ENCODE results near the gene CAMKMT. TPM values are rescaled to one million over a fixed set of nuclear protein-coding genes. Genes with fewer than 3 reads are reported as not detected.

The CAMKMT gene
- total RNA-seq, 2 donors from 2014 or later = 12.0 to 12.6 TPM

GRCh38 chr2:44663471-44664073 lies 301.8 kb downstream of the CAMKMT start:
- intact Hi-C loops (cut with DNase I) = no loop called here

GRCh38 chr2:44668336-44668735 lies 306.6 kb downstream of the CAMKMT start:
- intact Hi-C loops (cut with DNase I) = no loop called here
- no peak for DNase-seq (ENCODE audit: low spot score)

More at GRCh38 chr2:44663471-44664073, 301.8 kb downstream of the CAMKMT start:
- DNase-seq (ENCODE audit: low spot score) = no peak

- intact Hi-C loops (cut with DNase I) = no loop called here
These were observed 309.5 kb downstream of the CAMKMT start for GRCh38 chr2:44671276-44671675.

DNA sequence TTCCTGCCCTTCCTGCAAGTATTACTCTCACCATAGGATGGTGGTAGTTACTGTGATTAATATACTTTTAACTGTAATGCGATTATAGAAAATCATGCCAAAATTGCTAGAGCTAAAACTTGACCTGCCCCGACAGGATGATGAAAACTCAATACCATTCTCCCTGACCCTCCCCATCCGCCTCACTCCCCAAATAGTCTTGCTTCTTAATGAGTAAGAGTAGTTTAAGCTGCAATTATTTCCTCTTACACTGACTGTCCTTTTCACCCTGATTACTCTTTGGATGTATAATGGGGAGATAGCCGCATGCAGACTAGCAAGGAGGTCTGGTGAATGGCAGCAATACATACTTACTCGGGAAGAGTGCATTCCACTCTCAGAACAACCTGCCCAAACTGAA lies 310.2 kb downstream of the CAMKMT start:
- no peak for DNase-seq (ENCODE audit: low spot score)
- intact Hi-C loops (cut with DNase I) = no loop called here

More at GRCh38 chr2:44671276-44671675, 309.5 kb downstream of the CAMKMT start:
- no peak for DNase-seq (ENCODE audit: low spot score)

DNA sequence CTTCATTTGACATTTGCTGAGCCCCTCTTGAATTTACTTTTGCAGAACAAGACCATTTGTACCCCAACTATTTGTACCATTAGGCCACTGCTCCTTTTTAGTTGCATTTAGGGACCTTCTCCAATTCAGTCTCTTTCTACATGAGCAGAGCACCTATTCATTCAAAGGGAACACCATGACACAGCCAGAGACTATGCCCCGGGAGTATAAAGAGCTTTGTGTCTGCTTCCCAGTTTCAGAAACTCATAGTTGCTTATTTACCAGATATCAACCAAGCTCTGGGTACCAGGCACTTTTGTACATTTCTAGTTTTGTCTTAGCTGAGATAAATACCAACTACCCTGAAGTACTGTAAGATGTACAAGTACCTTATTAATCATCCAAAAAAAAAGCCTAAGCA lies 310.7 kb downstream of the CAMKMT start:
- DNase-seq (ENCODE audit: low spot score) = no peak
- intact Hi-C loops (cut with DNase I) = no loop called here

DNA sequence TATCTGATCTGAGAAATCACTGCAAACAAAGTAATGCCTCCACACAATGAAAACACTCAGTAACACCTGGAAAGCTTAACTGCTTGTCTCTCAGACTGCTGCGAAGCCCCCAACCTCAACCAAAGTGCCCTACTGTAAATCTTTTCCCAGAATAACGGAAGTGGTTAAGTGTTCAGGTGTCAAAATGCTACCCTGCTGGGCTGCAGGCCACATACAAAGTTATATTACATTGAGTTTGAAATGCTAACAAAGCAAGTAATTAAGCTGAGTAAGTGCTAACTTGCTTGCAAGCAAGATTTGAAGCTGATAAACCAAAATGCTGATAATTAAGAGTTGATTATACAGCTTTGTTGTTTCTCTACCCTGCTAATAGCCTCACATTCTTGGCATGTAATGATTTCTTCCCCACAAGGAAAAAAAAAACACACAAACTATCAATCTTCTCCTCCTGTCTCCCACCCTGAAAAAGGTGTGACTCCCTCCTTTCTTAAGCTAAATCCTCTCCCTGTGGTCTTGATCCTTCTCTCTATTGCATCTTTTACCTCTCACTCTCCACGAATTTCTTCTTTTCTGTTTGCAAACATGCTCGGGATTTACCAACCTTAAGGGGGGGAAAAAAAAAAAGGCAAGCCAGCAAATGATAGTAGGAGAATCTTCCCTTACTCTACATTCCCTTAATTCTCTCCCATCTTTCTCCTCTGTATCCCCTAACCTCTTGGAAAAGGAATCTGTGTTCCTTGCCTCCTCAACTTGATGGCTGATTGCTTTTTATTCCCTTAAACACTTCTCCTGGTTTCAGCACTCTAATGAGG lies 312.9 kb downstream of the CAMKMT start:
- no peak for DNase-seq (ENCODE audit: low spot score)
- intact Hi-C loops (cut with DNase I) = no loop called here

DNA sequence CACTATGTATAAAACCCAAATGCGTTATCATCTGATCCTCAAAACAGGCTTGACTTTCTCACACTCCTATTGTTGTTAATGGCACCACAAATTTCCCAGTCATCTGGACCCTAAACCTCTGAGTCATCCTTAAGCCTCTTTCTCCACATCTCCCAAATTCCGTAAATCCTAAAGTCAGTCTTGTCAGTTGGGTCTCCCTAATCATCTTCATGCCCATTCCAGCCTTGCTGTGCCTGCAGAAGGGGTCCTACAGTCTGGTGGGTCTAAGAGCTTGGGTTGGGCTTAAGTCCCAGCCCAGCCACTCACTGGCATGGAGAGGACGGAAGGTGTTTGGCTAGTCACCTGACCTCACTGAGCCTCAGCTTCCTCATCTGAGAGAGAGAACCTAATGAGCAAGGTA lies 314.6 kb downstream of the CAMKMT start:
- intact Hi-C loops (cut with DNase I) = no loop called here
- no peak for DNase-seq (ENCODE audit: low spot score)

DNA sequence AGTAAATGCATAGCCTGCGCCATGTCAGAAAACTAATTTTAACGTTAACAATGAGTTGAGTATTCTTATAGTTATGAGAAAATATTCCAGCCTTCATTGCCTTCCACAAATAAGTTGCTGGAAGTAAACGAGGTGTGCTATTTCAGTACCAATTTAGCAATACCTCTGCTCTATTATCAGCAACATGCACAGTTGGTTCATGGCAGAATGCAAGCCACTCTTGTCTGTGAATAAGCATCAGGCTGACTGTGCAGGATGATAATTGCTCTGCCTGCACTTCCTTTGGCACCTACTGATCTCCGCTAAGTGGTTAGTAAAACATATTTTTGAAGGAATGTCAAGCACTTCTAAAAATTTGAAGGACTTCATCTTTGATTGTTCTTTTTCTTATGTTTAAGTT lies 317.8 kb downstream of the CAMKMT start:
- DNase-seq (ENCODE audit: low spot score) = no peak
- intact Hi-C loops (cut with DNase I) = no loop called here

- intact Hi-C loops (cut with DNase I) = loop anchor here in 1 of 2 donors (10.0 kb wide), 1 partner anchor 845 kb away; the partner anchor contains the start of genes ABCG5 and ABCG8
- DNase-seq (ENCODE audit: low spot score) = no peak
These were observed 318.2 kb downstream of the CAMKMT start for GRCh38 chr2:44679990-44680389.

GRCh38 chr2:44680424-44680971 lies 318.8 kb downstream of the CAMKMT start:
- intact Hi-C loops (cut with DNase I) = loop anchor here in 1 of 2 donors (10.0 kb wide), 1 partner anchor 846 kb away; the partner anchor contains the start of genes ABCG5 and ABCG8
- no peak for DNase-seq (ENCODE audit: low spot score)

DNA sequence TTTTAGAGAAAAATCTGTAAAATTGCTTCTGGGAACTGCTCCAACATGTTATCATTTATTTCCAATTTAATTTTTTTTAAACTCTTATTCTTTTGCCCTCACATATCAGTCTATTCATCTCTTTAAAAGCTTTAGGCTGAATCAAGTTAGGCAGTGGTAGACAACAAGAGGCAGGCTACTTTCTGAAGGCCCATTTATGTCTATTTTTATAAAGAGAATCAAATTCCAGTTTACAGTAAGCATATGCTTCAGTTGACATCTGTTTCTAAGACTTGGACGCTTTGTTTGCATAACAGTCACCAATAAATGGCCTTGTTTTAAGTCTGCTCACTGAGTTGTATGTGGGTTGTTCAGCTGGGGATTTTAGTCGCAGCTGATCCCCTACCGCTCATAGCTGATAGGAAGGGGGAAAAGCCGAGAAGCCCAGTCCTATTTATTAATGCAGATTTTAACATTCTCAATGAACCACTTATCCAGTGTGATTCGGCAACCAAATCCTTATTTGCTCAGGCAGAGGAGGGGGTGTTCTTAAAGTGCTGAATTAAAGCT lies 319.3 kb downstream of the CAMKMT start:
- no peak for DNase-seq (ENCODE audit: low spot score)
- intact Hi-C loops (cut with DNase I) = loop anchor here in 1 of 2 donors (10.0 kb wide), 1 partner anchor 846 kb away; the partner anchor contains the start of genes ABCG5 and ABCG8

DNA sequence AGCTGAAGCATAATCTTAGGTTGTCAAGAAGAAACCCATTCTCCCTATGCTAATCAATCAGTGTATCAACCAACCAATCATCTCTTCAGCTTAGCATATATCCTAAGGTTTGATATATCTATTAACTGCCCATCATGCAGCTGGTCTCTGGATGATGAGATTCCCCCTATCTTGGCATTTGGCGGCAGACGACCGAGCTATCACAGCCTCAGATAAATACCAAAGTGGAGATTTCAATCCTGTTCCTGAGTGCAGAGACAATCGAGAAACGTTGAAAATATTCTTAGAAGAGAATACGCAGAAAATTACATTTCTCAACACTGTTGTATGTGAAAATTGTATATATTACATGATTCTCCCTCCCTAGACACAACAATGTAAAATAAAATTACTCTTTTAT lies 320.7 kb downstream of the CAMKMT start:
- intact Hi-C loops (cut with DNase I) = loop anchor here in 1 of 2 donors (10.0 kb wide), 1 partner anchor 848 kb away; the partner anchor contains the start of genes ABCG5 and ABCG8

GRCh38 chr2:44684559-44684958 lies 322.8 kb downstream of the CAMKMT start:
- intact Hi-C loops (cut with DNase I) = loop anchor here in 1 of 2 donors (10.0 kb wide), 1 partner anchor 850 kb away; the partner anchor contains the start of genes ABCG5 and ABCG8

More for the DNA sequence above, 320.7 kb downstream of the CAMKMT start:
- DNase-seq (ENCODE audit: low spot score) = no peak

GRCh38 chr2:44686561-44686960 lies 324.8 kb downstream of the CAMKMT start:
- DNase-seq (ENCODE audit: low spot score) = no peak
- intact Hi-C loops (cut with DNase I) = loop anchor here in 1 of 2 donors (10.0 kb wide), 1 partner anchor 852 kb away; the partner anchor contains the start of genes ABCG5 and ABCG8

More at GRCh38 chr2:44684559-44684958, 322.8 kb downstream of the CAMKMT start:
- DNase-seq (ENCODE audit: low spot score) = no peak

DNA sequence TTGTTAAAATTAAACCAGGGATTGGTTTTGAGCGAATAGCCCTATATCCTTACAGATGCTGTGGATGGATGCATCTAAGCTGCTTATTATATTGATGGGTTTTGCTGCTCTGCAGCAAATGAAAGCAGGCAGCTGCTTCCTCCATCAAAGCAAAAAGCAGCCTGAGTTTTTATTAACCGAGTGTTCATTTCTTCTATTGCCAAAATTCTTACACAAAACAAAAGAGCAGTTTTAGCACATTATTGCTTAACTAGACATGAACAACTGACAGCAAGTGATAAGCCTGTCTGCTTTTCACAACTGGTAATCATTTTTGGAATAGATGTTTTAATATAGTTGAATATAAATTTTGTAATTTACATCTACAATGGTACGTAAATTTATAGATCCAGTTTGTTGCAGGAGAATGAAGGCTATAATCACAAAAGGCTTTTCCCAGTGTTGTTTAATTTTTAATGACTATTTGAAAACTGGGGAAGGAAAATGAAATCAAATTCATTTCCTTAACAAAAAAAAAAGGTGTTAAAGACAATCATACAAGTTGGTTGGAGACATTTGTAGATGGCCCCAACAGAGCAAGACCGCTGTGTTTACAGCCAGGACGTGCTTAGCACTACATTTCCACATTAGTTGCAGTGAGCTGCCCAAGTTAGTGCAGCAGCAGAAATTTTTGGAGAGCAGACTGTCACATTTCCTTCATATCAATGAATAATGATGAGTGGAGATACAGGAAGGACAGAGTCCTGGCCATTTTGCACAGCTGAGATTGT lies 326.1 kb downstream of the CAMKMT start:
- intact Hi-C loops (cut with DNase I) = loop anchor here in 1 of 2 donors (10.0 kb wide), 1 partner anchor 853 kb away; the partner anchor contains the start of genes ABCG5 and ABCG8
- no peak for DNase-seq (ENCODE audit: low spot score)

DNA sequence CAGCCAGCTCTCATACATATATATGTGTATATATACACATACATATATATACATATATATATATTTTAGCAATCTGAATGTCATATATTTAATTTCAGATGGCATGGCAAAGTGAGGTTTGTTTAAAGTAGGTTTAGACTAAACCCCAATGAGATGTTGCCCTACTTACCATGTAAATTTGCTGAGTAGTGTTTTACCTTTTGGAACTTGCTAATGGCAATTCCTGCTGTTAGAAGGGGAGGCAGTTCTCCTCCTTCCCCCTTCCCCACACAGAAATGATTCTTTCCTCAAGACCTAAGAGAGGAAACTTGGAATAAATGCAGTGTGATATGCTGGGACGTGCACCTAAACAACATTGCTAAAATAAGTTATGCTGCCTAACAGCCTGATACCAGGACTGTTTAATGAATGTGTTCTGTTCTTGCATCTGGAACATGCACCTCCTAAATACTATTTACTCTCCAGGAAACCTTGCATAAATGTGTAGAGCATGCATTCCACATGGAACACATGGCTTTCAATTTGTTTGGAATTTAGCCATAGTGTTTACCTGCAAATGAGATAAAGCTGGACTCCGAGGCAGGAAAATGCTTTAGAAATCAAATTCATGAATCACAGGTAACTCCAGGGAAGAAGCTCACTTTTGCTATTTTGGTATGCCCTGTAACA lies 326.8 kb downstream of the CAMKMT start:
- no peak for DNase-seq (ENCODE audit: low spot score)
- intact Hi-C loops (cut with DNase I) = loop anchor here in 1 of 2 donors (10.0 kb wide), 1 partner anchor 854 kb away; the partner anchor contains the start of genes ABCG5 and ABCG8

- DNase-seq (ENCODE audit: low spot score) = no peak
- intact Hi-C loops (cut with DNase I) = loop anchor here in 1 of 2 donors (10.0 kb wide), 1 partner anchor 855 kb away; the partner anchor contains the start of genes ABCG5 and ABCG8
These were observed 327.8 kb downstream of the CAMKMT start for GRCh38 chr2:44689516-44689915.

Data from posterior vena cava (tissue), 2 donors.